Endothelial cell of umbilical vein (primary cell): ENCODE results near the gene USP25. TPM values are rescaled to one million over a fixed set of nuclear protein-coding genes. Genes with fewer than 3 reads are reported as not detected.

Experiments
- BruUV-seq: library from RNA; stranded (reverse); fragments of 400-500 nt; replicated peaks from 2 replicates; lab custom pipeline; 2021; lab: Mats Ljungman, UMichigan
- CTCF ChIA-PET: fragments of 300-600, 350-600 bp; sonication (Branson Sonifier 250); formaldehyde crosslinking; loops from one replicate; lab custom pipeline; 2021; ENCODE audit warnings: antibody characterized with exemption, inconsistent platforms; lab: Charles Lee
- POLR2A ChIA-PET: fragments of 300-600, 350-600 bp; sonication (Branson Sonifier 250); formaldehyde crosslinking; loops from one replicate; lab custom pipeline; 2021; ENCODE audit warnings: antibody characterized with exemption, inconsistent platforms; lab: Charles Lee
- DNase-seq: peaks from one replicate; pipeline ENCODE4 v3.0.0-alpha.2; 2011; ENCODE audit warnings: low read depth, low spot score
- FAIRE-seq: peaks from 2 replicates; lab custom pipeline; 2011; peaks lifted over from hg19 to GRCh38; lab: Jason Lieb, UNC
- H2AFZ ChIP-seq: 2 replicates; pipeline ENCODE4 v1.6.0; 2012; ENCODE audit warnings: low read depth, low read length, control low read depth, inconsistent platforms
- H3K27ac ChIP-seq: 2 replicates; pipeline ENCODE4 v1.5.1; 2011; ENCODE audit warnings: low read depth, mild to moderate bottlenecking, control low read depth, low read length, moderate library complexity; ENCODE audit not compliant: insufficient read depth
- H3K27me3 ChIP-seq, 2 experiments: 2 replicates each; pipeline versions ENCODE4 v1.6.0 to v1.6.1; 2011; ENCODE audit warnings: low read length in 2 of 2, mixed read lengths in 1 of 2; ENCODE audit not compliant: control insufficient read depth in 2 of 2, insufficient read depth in 2 of 2
- H3K36me3 ChIP-seq, 2 experiments: 2 replicates in 1 of 2; 3 replicates in 1 of 2; pipeline ENCODE4 v1.5.1; 2011; ENCODE audit warnings: low read length in 2 of 2, mild to moderate bottlenecking in 1 of 2, moderate library complexity in 1 of 2; ENCODE audit not compliant: control insufficient read depth in 2 of 2, insufficient read depth in 2 of 2; ENCODE audit errors: extremely low read depth in 1 of 2
- H3K4me1 ChIP-seq: 3 replicates; pipeline ENCODE4 v1.5.1; 2011; ENCODE audit warnings: mild to moderate bottlenecking, low read length; ENCODE audit not compliant: control insufficient read depth, insufficient read depth; ENCODE audit errors: extremely low read depth
- H3K4me2 ChIP-seq: 2 replicates; pipeline ENCODE4 v1.6.1; 2011; ENCODE audit warnings: low read length, control low read depth, mixed read lengths; ENCODE audit not compliant: insufficient read depth
- H3K4me3 ChIP-seq, 3 experiments: fragments of 200-600 bp in 1 of 3; sonication (generic), shearing (Covaris generic) in 1 of 3; replicated peaks in 1 of 3; 2 replicates each; pipeline ENCODE4 v1.5.1; 2011 to 2016; ENCODE audit warnings: control low read depth in 3 of 3, low read length in 3 of 3, mild to moderate bottlenecking in 2 of 3, inconsistent platforms in 1 of 3, low read depth in 1 of 3, moderate library complexity in 1 of 3; ENCODE audit not compliant: insufficient read depth in 1 of 3
- H3K79me2 ChIP-seq: 2 replicates; pipeline ENCODE4 v1.6.0; 2012; ENCODE audit warnings: low read length, inconsistent platforms; ENCODE audit not compliant: control insufficient read depth, insufficient read depth
- H3K9ac ChIP-seq: replicated peaks from 2 replicates; pipeline ENCODE3; 2011; ENCODE audit warnings: low read length, control low read depth; ENCODE audit not compliant: insufficient read depth; ENCODE audit errors: extremely low read depth
- H3K9me1 ChIP-seq: replicated peaks from 3 replicates; pipeline ENCODE4 v1.6.0; 2011; ENCODE audit warnings: mild to moderate bottlenecking, low read length; ENCODE audit not compliant: control insufficient read depth, insufficient read depth; ENCODE audit errors: extremely low read depth
- H3K9me3 ChIP-seq: replicated peaks from 2 replicates; pipeline ENCODE4 v1.5.1; 2012; ENCODE audit warnings: low read length, inconsistent platforms; ENCODE audit not compliant: control insufficient read depth, insufficient read depth
- H4K20me1 ChIP-seq: replicated peaks from 2 replicates; pipeline ENCODE3; 2011; ENCODE audit warnings: mild to moderate bottlenecking, low read length; ENCODE audit not compliant: control insufficient read depth, insufficient read depth; ENCODE audit errors: extremely low read depth
- EZH2 ChIP-seq: IDR thresholded peaks from 2 replicates; pipeline ENCODE4 v1.6.1; 2012; ENCODE audit warnings: borderline replicate concordance, low read depth, mild to moderate bottlenecking, moderate library complexity, low read length, inconsistent platforms; ENCODE audit not compliant: severe bottlenecking
- FOS ChIP-seq: IDR thresholded peaks from 2 replicates; pipeline ENCODE4 v1.6.1; 2011; ENCODE audit warnings: mild to moderate bottlenecking, low read length, moderate library complexity, borderline replicate concordance; ENCODE audit not compliant: insufficient read depth
- GATA2 ChIP-seq: IDR thresholded peaks from 2 replicates; pipeline ENCODE4 v1.7.0; 2011; ENCODE audit warnings: low read depth, mild to moderate bottlenecking, moderate library complexity, mixed read lengths, low read length; ENCODE audit not compliant: insufficient read length, insufficient read depth
- JUN ChIP-seq: IDR thresholded peaks from 2 replicates; pipeline ENCODE4 v1.6.1; 2011; ENCODE audit warnings: borderline replicate concordance, low read depth; ENCODE audit not compliant: insufficient read length, insufficient read depth
- MYC ChIP-seq: IDR thresholded peaks from one replicate; pipeline ENCODE4 v1.6.1; 2011; ENCODE audit warnings: mild to moderate bottlenecking, low read depth, low read length
- POLR2A ChIP-seq: IDR thresholded peaks from 2 replicates; pipeline ENCODE4 v1.6.1; 2012; ENCODE audit warnings: low read depth, mild to moderate bottlenecking, control low read depth, low read length
- POLR2AphosphoS5 ChIP-seq: IDR thresholded peaks from 2 replicates; pipeline ENCODE4 v1.6.1; 2012; ENCODE audit warnings: low read depth, mild to moderate bottlenecking, control low read depth, low read length, moderate library complexity; ENCODE audit not compliant: insufficient read depth
- dilution Hi-C: fragments of 300-500 bp; cut with MboI; formaldehyde crosslinking; loops from one replicate; pipeline ENCODE4 v1.15.0; 2019; ENCODE audit warnings: low sequenced_read_pairs; ENCODE audit not compliant: extremely low pct_ligation_motif_present
- intact Hi-C: fragments of 100-400 bp; cut with micrococcal nuclease; formaldehyde crosslinking; loops from one replicate; pipeline ENCODE4 v1.10.0; 2022
- polyA plus RNA-seq, 4 experiments: library from polyadenylated mRNA; depleted of rRNA in 3 of 4; stranded (reverse) in 3 of 4; unstranded in 1 of 4; fragments of >200 nt; gene quantifications; 2 replicates each; pipeline versions ENCODE4 v1.2.1 to v1.2.3, GENCODE V29; 2011 to 2012; ENCODE audit warnings: missing spikeins in 1 of 4
- total RNA-seq: library from RNA; stranded (reverse); gene quantifications from 2 replicates; pipeline ENCODE4 v1.2.3, GENCODE V29; 2021
- TF ChIP-seq, protein P1 (sequence below): IDR thresholded peaks from 2 replicates; pipeline ENCODE4 v1.6.1; 2011; ENCODE audit not compliant: insufficient read depth, insufficient read length
- TF ChIP-seq, protein P2 (sequence below), 2 donors: IDR thresholded peaks; 1 replicate in 1 of 2; 2 replicates in 1 of 2; pipeline ENCODE4 v1.5.1; 2011; ENCODE audit warnings: low read length in 2 of 2, mild to moderate bottlenecking in 2 of 2, moderate library complexity in 2 of 2, control low read depth in 1 of 2, inconsistent platforms in 1 of 2, low read depth in 1 of 2; ENCODE audit not compliant: insufficient read depth in 1 of 2; ENCODE audit errors: extremely low read depth in 1 of 2

The USP25 gene
- total and polyA plus RNA-seq, 2 donors (not counting 3 experiments of a cell fraction or from before 2014, with no cell fraction given), result 14.4 to 67.5 TPM

DNA sequence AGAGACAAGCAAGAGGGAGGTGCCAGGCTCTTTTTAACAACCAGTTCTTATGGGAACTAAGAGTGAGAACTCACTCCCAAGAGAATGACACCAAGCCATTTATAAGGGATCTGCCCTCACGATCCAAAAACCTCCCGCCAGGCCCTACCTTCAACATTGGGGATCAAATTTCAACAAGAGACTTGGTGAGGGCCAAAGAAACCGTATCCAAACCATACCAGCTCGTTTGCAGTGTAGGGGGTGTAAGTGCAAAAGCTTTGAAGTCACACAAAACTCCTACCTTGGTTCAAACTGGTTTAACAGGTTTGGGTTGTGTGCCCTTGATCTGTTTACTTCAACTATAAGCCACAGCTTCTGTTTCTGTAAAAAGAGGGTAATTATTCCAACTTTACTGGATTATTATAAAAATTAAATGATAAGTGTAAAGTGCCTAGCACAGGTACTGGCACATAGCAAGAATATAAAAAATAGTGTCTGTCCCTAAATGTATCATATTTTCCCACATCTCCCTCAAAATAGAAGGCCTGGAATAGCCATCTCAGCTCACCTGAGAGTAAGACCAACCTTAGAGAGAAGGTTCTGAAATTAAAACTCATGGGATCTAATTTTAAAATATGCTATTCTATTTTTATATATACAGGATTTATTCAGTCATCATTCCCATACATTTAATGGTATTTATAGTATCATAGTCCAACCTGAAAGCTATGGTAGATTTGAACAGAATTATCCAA lies 7.0 kb upstream of the USP25 start:
- Histone ChIP-seq H3K27ac (no peak overlapping the region), H3K4me3 (no peak overlapping the region), H3K4me1 (no peaks in the 10 kb centered on the region), H3K4me2 (no peak overlapping the region), H4K20me1 (no peaks in the 10 kb centered on the region), H3K27me3 (no peaks in the 10 kb centered on the region), H2AFZ (no peak overlapping the region), H3K9ac (no peak overlapping the region), H3K79me2 (no peaks in the 10 kb centered on the region), H3K9me3 (no peaks in the 10 kb centered on the region), H3K9me1 (no peaks in the 10 kb centered on the region), H3K36me3 (no peaks in the 10 kb centered on the region)
- ChIA-PET POLR2A (no interaction called here), CTCF (no interaction called here)
- DNase-seq, result no peak
- dilution Hi-C loops, result no loop called here
- FAIRE-seq, result no peak
- no TSS peak for BruUV-seq
- intact Hi-C loops, result no loop called here
- TF ChIP-seq FOS (no peak), POLR2A (no peak), GATA2 (no peak), MYC (no peak), POLR2AphosphoS5 (no peak), JUN (no peak), EZH2 (no peak)
- TF ChIP-seq, protein P1, sequence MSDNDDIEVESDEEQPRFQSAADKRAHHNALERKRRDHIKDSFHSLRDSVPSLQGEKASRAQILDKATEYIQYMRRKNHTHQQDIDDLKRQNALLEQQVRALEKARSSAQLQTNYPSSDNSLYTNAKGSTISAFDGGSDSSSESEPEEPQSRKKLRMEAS, result no peak
- TF ChIP-seq, protein P2, sequence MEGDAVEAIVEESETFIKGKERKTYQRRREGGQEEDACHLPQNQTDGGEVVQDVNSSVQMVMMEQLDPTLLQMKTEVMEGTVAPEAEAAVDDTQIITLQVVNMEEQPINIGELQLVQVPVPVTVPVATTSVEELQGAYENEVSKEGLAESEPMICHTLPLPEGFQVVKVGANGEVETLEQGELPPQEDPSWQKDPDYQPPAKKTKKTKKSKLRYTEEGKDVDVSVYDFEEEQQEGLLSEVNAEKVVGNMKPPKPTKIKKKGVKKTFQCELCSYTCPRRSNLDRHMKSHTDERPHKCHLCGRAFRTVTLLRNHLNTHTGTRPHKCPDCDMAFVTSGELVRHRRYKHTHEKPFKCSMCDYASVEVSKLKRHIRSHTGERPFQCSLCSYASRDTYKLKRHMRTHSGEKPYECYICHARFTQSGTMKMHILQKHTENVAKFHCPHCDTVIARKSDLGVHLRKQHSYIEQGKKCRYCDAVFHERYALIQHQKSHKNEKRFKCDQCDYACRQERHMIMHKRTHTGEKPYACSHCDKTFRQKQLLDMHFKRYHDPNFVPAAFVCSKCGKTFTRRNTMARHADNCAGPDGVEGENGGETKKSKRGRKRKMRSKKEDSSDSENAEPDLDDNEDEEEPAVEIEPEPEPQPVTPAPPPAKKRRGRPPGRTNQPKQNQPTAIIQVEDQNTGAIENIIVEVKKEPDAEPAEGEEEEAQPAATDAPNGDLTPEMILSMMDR (IDR thresholded peaks at IDR 0.05; ENCODE audit: extremely low read depth in 1 of 2, insufficient read depth in 1 of 2, low read depth in 1 of 2, low read length in 2 of 2), result no peak
